SK-N-SH (cell line): ENCODE data around the gene ADCYAP1R1. TPM values are rescaled to one million over a fixed set of nuclear protein-coding genes. Genes with fewer than 3 reads are reported as not detected.

Source experiments
- CTCF ChIA-PET: fragments of 300-600, 350-600 bp; formaldehyde crosslinking; extraction: SDS; loops from one replicate; lab custom pipeline; 2021; lab: Yijun Ruan, JAX
- POLR2A ChIA-PET: fragments of 350-600 bp; sonication (Branson Sonifier 250); formaldehyde crosslinking; extraction: SDS; loops from one replicate; lab custom pipeline; 2020; ENCODE audit warnings: antibody characterized with exemption, inconsistent platforms; lab: Yijun Ruan, JAX
- DNase-seq: peaks from one replicate; pipeline ENCODE4 v3.0.0; 2012
- H2AFZ ChIP-seq: fragments of 200-600 bp; sonication (generic); 2 replicates; pipeline ENCODE4 v1.8.1; 2016; ENCODE audit warnings: antibody characterized with exemption, mild to moderate bottlenecking, low read depth
- H3F3A ChIP-seq: fragments of 200-600 bp; sonication (generic); replicated peaks from 2 replicates; pipeline ENCODE3; 2016; ENCODE audit warnings: antibody characterized with exemption, mild to moderate bottlenecking; ENCODE audit not compliant: insufficient read depth
- H3K27ac ChIP-seq, 2 experiments: fragments of 200-500 bp in 1 of 2; fragments of 200-600 bp in 1 of 2; sonication (Bioruptor generic) in 1 of 2; sonication (generic), shearing (Covaris generic) in 1 of 2; 2 replicates each; pipeline versions ENCODE4 v1.5.1 to v1.6.1; 2014 to 2016; ENCODE audit warnings: low read depth in 2 of 2, inconsistent platforms in 1 of 2, low read length in 1 of 2, mild to moderate bottlenecking in 1 of 2, mixed read lengths in 1 of 2
- H3K27me3 ChIP-seq: fragments of 200-600 bp; sonication (generic), shearing (Covaris generic); 2 replicates; pipeline ENCODE4 v1.6.1; 2016; ENCODE audit warnings: mixed run types; ENCODE audit not compliant: insufficient read depth
- H3K36me3 ChIP-seq, 2 experiments: fragments of 200-500 bp in 1 of 2; fragments of 200-600 bp in 1 of 2; sonication (Bioruptor generic) in 1 of 2; sonication (generic) in 1 of 2; replicated peaks in 1 of 2; 2 replicates each; pipeline versions ENCODE3 to v1.5.1; 2014 to 2016; ENCODE audit warnings: low read length in 1 of 2, mild to moderate bottlenecking in 1 of 2; ENCODE audit not compliant: insufficient read depth in 2 of 2, control insufficient read depth in 1 of 2
- H3K4me1 ChIP-seq, 2 experiments: fragments of 200-500 bp in 1 of 2; fragments of 200-600 bp in 1 of 2; sonication (Bioruptor generic) in 1 of 2; sonication (generic), shearing (Covaris generic) in 1 of 2; 2 replicates each; pipeline versions ENCODE4 v1.5.1 to v1.6.1; 2014 to 2016; ENCODE audit warnings: low read depth in 1 of 2, low read length in 1 of 2, mixed run types in 1 of 2; ENCODE audit not compliant: insufficient read depth in 2 of 2, control insufficient read depth in 1 of 2
- H3K4me2 ChIP-seq: fragments of 200-600 bp; sonication (generic), shearing (Covaris generic); 2 replicates; pipeline ENCODE4 v1.6.1; 2017; ENCODE audit warnings: mixed run types
- H3K4me3 ChIP-seq, 2 experiments: fragments of 200-500 bp in 1 of 2; fragments of 200-600 bp in 1 of 2; sonication (Bioruptor generic) in 1 of 2; sonication (generic), shearing (Covaris generic) in 1 of 2; 2 replicates each; pipeline versions ENCODE4 v1.5.1 to v1.8.1; 2014 to 2016; ENCODE audit warnings: low read depth in 2 of 2, inconsistent platforms in 1 of 2, low read length in 1 of 2, mild to moderate bottlenecking in 1 of 2, mixed read lengths in 1 of 2, moderate library complexity in 1 of 2
- H3K79me2 ChIP-seq: fragments of 200-600 bp; sonication (generic); 2 replicates; pipeline ENCODE4 v1.8.1; 2017; ENCODE audit warnings: mild to moderate bottlenecking; ENCODE audit not compliant: insufficient read depth
- H3K9ac ChIP-seq: fragments of 200-600 bp; sonication (generic); 2 replicates; pipeline ENCODE4 v1.6.1; 2017; ENCODE audit warnings: mixed run types
- H3K9me2 ChIP-seq: fragments of 200-600 bp; sonication (generic); 2 replicates; pipeline ENCODE4 v1.6.1; 2017; ENCODE audit warnings: mixed run types
- H3K9me3 ChIP-seq: fragments of 200-600 bp; sonication (generic); 2 replicates; pipeline ENCODE4 v1.6.1; 2017; ENCODE audit warnings: mixed run types, mild to moderate bottlenecking, moderate library complexity
- H4K20me1 ChIP-seq: fragments of 200-600 bp; sonication (generic); 2 replicates; pipeline ENCODE4 v1.6.1; 2017; ENCODE audit warnings: mild to moderate bottlenecking, mixed run types; ENCODE audit not compliant: insufficient read depth
- ELF1 ChIP-seq: IDR thresholded peaks from 2 replicates; pipeline ENCODE4 v1.4.0; 2012
- EP300 ChIP-seq, 2 experiments: IDR thresholded peaks; 2 replicates each; pipeline versions ENCODE4 v1.4.0 to v1.6.1; 2012; ENCODE audit warnings: borderline replicate concordance in 1 of 2, low read depth in 1 of 2, low read length in 1 of 2
- FOSL2 ChIP-seq: IDR thresholded peaks from 2 replicates; pipeline ENCODE4 v1.4.0; 2012; ENCODE audit warnings: low read depth, mild to moderate bottlenecking, moderate library complexity, borderline replicate concordance
- FOXJ3 ChIP-seq: sonication (generic); formaldehyde crosslinking; IDR thresholded peaks from 2 replicates; pipeline ENCODE4 v1.5.1; 2020; ENCODE audit warnings: mild to moderate bottlenecking, missing genetic modification reagents
- FOXM1 ChIP-seq: IDR thresholded peaks from 2 replicates; pipeline ENCODE4 v1.4.0; 2012; ENCODE audit warnings: low read depth, mild to moderate bottlenecking
- GABPA ChIP-seq: IDR thresholded peaks from 2 replicates; pipeline ENCODE4 v1.4.0; 2012; ENCODE audit warnings: low read depth, mild to moderate bottlenecking
- JUND ChIP-seq: IDR thresholded peaks from 2 replicates; pipeline ENCODE4 v1.4.0; 2012
- MEF2A ChIP-seq: IDR thresholded peaks from 2 replicates; pipeline ENCODE4 v1.4.0; 2012; ENCODE audit warnings: low read depth, borderline replicate concordance
- MXI1 ChIP-seq: IDR thresholded peaks from 2 replicates; pipeline ENCODE4 v1.6.1; 2012; ENCODE audit warnings: mild to moderate bottlenecking, low read depth, low read length, improper control_type of control experiment
- RFX5 ChIP-seq: IDR thresholded peaks from 2 replicates; pipeline ENCODE4 v1.6.1; 2012; ENCODE audit warnings: mild to moderate bottlenecking, improper control_type of control experiment, low read length
- SMC3 ChIP-seq: IDR thresholded peaks from 2 replicates; pipeline ENCODE4 v1.6.1; 2012; ENCODE audit warnings: low read depth, low read length, improper control_type of control experiment
- TEAD4 ChIP-seq: IDR thresholded peaks from 2 replicates; pipeline ENCODE4 v1.4.0; 2012; ENCODE audit warnings: mild to moderate bottlenecking, borderline replicate concordance; ENCODE audit not compliant: insufficient read depth
- YY1 ChIP-seq: IDR thresholded peaks from 2 replicates; pipeline ENCODE4 v1.4.0; 2012; ENCODE audit warnings: low read depth, mild to moderate bottlenecking
- WGBS: methylation state at CpG from one replicate; pipeline ENCODE4 v1.1.6; 2017; ENCODE audit warnings: low lambda C conversion rate; 5-methylcytosine and 5-hydroxymethylcytosine counted together
- polyA plus RNA-seq, 3 experiments: library from polyadenylated mRNA; depleted of rRNA; stranded (reverse); fragments of >200 nt; gene quantifications; 2 replicates each; pipeline ENCODE4 v1.2.3, GENCODE V29; 2012
- TF ChIP-seq, protein P1 (sequence below): fragments of 200-600 bp; sonication (generic); IDR thresholded peaks from 2 replicates; pipeline ENCODE4 v1.6.1; 2017; ENCODE audit warnings: antibody characterized with exemption, mild to moderate bottlenecking, moderate library complexity
- TF ChIP-seq, protein P2 (sequence below): IDR thresholded peaks from 2 replicates; pipeline ENCODE4; 2012

ADCYAP1R1 gene
- polyA plus RNA-seq, 1 of the 3 experiments (the other 2 are of a cell fraction) = 0.08 TPM

DNA sequence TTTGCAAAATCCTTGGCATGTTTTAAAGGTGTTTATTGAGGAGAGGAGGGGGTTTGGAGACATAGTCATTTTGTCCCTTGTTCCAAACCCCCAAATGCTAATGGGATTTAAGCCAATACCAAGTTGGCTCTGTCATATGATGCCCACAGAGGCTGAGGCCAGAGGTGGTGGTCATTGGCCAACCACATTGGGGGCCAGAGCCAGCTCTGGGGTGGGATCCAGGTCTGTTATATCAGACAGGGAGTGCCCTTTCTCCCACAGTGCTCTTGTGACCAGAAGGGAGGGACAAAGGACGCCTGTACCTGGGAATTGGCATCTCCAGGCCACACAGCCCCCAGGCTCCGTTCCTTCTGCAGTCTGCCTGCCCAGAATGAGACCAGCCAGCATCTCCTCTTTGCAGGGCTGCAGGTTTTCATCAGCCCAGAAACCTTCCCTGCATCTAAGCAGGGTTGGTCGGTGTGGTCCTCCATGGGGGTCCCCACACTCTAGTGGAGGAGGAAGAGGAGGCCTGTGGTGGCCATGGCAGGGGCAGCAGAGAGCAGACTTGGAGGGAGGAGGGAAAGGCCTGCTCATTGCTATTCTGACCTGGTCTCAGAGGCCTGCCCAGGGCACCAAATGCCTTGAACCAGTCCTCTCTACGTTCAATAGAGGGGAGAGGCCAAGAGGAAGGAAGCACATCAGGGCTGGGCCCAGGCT lies 17.9 kb downstream of the ADCYAP1R1 start:
- no peaks in the 10 kb centered on the region for H3K79me2 ChIP-seq
- H3F3A ChIP-seq = no peaks in the 10 kb centered on the region
- H3K36me3 ChIP-seq = no peaks in the 10 kb centered on the region
- no peaks in the 10 kb centered on the region for H3K9me2 ChIP-seq
- ChIA-PET POLR2A (no interaction called here), CTCF (interaction anchor here (0.6 to 7.5 kb wide), 8 partner anchors 8 to 806 kb away, joined by 3 to 49 read pairs (median 9); partner anchors contain the start of gene ADCYAP1R1)
- no peaks in the 10 kb centered on the region; a peak in 1 of 4 replicates for H3K4me1 ChIP-seq
- 28% methylated on average over 4 of the region's 4 CpGs for WGBS
- no peak overlapping the region for H3K4me2 ChIP-seq
- H3K27ac ChIP-seq = no peak overlapping the region
- no peak overlapping the region for H3K4me3 ChIP-seq
- no peak for DNase-seq
- peaks cover 23% of the 10 kb centered on the region; the same call in 1 of the 2 replicates for H3K27me3 ChIP-seq
- H4K20me1 ChIP-seq = no peaks in the 10 kb centered on the region
- TF ChIP-seq SMC3 (no peak), MXI1 (no peak), FOXM1 (no peak), FOXJ3 (no peak), FOSL2 (no peak), MEF2A (no peak), TEAD4 (no peak), ELF1 (no peak), JUND (no peak), GABPA (no peak), RFX5 (no peak), EP300 (IDR thresholded peaks at IDR 0.05; ENCODE audit: borderline replicate concordance in 1 of 2, low read depth in 1 of 2, low read length in 1 of 2) (no peak), YY1 (no peak)
- TF ChIP-seq, protein P1, sequence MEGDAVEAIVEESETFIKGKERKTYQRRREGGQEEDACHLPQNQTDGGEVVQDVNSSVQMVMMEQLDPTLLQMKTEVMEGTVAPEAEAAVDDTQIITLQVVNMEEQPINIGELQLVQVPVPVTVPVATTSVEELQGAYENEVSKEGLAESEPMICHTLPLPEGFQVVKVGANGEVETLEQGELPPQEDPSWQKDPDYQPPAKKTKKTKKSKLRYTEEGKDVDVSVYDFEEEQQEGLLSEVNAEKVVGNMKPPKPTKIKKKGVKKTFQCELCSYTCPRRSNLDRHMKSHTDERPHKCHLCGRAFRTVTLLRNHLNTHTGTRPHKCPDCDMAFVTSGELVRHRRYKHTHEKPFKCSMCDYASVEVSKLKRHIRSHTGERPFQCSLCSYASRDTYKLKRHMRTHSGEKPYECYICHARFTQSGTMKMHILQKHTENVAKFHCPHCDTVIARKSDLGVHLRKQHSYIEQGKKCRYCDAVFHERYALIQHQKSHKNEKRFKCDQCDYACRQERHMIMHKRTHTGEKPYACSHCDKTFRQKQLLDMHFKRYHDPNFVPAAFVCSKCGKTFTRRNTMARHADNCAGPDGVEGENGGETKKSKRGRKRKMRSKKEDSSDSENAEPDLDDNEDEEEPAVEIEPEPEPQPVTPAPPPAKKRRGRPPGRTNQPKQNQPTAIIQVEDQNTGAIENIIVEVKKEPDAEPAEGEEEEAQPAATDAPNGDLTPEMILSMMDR = no peak
- TF ChIP-seq, protein P2, sequence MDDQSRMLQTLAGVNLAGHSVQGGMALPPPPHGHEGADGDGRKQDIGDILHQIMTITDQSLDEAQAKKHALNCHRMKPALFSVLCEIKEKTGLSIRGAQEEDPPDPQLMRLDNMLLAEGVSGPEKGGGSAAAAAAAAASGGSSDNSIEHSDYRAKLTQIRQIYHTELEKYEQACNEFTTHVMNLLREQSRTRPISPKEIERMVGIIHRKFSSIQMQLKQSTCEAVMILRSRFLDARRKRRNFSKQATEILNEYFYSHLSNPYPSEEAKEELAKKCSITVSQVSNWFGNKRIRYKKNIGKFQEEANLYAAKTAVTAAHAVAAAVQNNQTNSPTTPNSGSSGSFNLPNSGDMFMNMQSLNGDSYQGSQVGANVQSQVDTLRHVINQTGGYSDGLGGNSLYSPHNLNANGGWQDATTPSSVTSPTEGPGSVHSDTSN = no peak
- H3K9ac ChIP-seq = no peak overlapping the region
- H3K9me3 ChIP-seq = no peaks in the 10 kb centered on the region
- no peak overlapping the region for H2AFZ ChIP-seq
